NCI-H510A treated with DMSO at 0.1 percent for 48 hours (cell line): ENCODE data around the gene MAST4.
"Not testable (repeated sequence)": the region's sequence is repeated elsewhere in the genome, so short reads cannot be mapped to it uniquely, and the experiment has no call there.

Experiments
- DNase-seq: peaks from one replicate; lab custom pipeline; 2025; lab: John Stamatoyannopoulos, UW

MAST4 gene

DNA sequence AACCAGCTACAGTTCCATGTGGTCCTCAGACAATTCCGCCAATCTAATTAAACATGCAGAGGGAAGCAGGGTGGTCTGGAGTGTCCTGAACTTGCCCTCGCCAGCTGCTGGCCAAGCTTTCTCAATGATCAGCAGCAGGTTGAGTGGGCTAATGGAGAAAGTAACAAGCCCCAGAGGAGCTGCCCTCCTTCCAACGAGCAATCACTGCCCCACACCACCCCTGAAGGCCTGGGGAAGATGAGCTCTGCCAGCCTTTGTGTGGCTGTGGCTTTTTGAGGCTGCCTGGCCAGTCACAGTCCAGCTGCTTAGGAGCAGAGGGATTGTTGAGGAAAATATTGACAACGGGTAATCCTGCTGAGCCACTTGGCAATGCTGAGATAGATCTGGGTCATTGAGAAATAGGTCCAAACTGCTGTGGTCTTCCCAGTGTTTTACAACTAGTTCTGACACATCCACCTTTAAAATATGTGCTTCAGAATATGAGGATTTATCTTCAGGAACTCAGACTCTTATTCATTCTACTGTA is 493.1 kb downstream of the MAST4 start:
- DNase-seq: no peak

GRCh38 chr5:67090040-67090439 is 493.8 kb downstream of the MAST4 start:
- no peak for DNase-seq

GRCh38 chr5:67090593-67090992 is 494.4 kb downstream of the MAST4 start:
- DNase-seq: no peak

DNA sequence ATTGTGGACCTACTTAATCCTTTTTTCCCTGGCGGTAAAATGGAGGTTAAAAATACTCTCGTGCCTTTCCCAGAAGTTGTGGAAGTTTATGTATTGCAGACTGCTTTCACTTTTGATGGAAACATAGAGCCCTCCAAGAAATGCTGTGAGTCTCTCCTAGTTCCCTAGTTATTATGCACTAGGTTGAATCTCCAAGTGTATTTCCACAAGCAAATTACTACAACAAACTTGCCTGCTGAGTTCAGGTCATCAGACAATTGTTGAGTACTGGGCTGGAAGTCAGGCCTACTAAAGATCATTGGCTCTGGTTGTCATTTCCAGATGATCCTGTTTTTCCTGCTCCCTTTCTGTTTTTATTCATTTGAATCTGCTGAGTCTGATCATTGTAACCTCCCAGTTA is 496.3 kb downstream of the MAST4 start:
- peak; percentile 30 for DNase-seq

- no peak for DNase-seq
Observed at GRCh38 chr5:67093279-67093678, 497.1 kb downstream of the MAST4 start.

- DNase-seq: peak; percentile 29
Observed at GRCh38 chr5:67094476-67095300, 498.5 kb downstream of the MAST4 start.

DNA sequence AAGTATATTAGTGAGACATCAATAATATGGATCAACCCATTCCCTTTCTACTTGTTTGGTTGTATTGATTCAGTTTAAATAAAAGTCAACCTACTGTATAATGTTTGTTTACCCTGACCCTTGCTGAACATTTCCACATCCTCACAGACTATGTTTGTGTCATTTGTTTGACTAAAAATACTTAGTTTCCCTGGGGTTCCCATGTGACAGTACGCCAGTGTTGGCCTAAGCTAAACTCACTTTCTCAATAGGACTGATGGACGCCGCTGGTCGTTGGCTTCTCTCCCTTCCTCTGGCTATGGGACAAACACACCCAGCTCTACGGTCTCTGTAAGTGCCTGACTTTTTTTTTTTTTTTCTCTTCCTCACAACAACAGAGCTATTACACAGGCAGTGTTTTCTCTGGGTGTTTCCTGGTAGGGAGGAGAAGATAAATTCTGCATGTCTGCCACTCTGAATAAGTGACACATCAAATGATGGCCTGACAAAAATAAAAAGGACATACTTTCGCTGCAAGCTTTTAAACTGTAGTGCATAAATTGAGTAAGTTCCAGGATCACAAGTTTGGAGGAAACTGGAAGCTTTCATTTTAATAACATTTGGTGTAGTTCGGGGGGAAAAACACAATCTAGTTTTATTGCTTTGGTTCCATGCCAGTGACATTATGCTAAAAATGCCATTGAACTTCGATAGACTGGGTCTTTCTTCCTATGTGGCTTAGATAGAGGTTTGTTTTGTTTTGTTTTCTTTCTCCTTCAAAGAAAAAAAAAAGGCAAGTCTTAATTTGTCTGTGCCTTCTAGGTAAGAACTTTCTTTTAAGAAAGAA is 499.4 kb downstream of the MAST4 start:
- DNase-seq: no peak

GRCh38 chr5:67098656-67099055 is 502.5 kb downstream of the MAST4 start:
- no peak for DNase-seq

GRCh38 chr5:67100301-67100700 is 504.1 kb downstream of the MAST4 start:
- DNase-seq: no peak

GRCh38 chr5:67102708-67103107 is 506.5 kb downstream of the MAST4 start:
- DNase-seq: no peak

GRCh38 chr5:67104859-67105258 is 508.7 kb downstream of the MAST4 start:
- no peak for DNase-seq

- DNase-seq: no peak
Observed at GRCh38 chr5:67105270-67105669, 509.1 kb downstream of the MAST4 start.

DNA sequence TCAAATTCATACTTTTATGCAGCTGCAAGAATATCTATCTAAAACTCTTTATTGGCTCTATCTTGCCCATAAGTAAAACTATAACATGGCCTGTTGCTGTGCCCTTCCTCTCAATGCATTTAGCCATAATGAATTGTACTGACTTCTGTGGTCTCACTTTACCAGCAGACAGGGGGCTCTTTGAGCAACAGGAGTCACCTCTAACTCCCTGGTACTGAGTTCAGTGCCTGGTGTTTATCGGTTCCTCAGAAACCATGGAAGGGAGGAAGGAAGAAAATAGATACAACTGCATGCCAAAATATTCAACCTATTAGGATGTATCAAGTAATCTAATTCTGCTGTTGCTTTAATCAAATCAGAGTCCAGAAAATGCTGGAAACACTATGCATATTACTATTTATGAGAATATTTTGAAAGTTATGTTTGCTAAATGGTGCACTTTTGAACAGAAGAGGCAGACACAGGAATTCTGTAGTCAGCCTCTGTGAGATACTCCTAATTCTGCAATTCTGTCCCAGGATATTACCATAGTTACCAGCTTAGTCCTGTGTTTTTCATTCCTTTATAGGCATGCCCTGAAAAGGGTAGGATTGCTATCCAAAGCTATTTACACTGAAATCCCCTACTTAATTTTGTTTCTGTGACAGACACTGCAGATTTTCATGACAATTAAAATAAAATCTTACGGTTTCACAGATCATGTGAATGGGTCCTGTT is 510.6 kb downstream of the MAST4 start:
- no peak for DNase-seq

- no peak for DNase-seq
Observed at GRCh38 chr5:67111779-67112178, 515.6 kb downstream of the MAST4 start.

DNA sequence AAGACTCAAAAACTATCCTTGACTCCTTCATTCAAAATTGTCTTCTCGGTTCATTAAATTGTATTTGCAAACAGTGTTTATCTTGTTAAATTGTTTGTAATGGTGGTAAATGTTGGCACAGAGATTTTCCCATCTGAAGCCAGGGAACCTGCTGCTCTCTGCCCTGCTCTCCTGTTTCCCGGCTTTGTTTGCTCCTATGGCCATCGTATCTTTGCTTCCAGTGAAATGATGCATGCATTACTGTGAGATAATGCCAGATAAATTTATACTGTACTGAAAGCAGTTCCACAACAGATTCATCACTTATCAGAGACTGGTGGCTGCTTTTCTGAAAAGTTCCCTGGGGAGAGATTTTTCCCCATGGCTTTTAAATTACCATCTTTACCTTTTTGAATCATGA is 519.1 kb downstream of the MAST4 start:
- DNase-seq: no peak

GRCh38 chr5:67115817-67116216 is 519.6 kb downstream of the MAST4 start:
- DNase-seq: no peak

GRCh38 chr5:67118050-67118620 is 521.9 kb downstream of the MAST4 start:
- DNase-seq: no peak

GRCh38 chr5:67119010-67119409 is 522.8 kb downstream of the MAST4 start:
- DNase-seq: no peak

GRCh38 chr5:67120032-67120431 is 523.8 kb downstream of the MAST4 start:
- DNase-seq: no peak

DNA sequence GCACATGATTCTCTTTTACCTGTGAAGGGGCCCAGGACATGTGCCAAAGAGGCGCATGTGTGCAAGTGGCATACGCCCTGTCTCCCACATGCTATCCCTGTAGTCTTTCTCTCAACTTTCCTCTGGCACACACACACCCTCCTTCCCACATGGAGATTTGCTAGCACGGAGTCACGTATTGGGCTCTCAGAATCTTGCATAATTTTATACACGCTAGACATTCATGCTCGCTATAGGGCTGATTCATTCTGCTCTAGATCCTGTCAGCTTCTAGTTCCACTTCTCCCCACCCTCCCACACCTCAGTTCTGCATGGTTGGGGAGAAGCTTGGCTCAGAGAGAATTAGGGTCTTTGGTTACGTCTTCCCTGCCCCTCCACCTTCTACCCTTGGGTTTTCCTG is 527.6 kb downstream of the MAST4 start:
- DNase-seq: no peak

GRCh38 chr5:67124556-67124955 is 528.4 kb downstream of the MAST4 start:
- no peak for DNase-seq

- not testable (repeated sequence) for DNase-seq
Observed at GRCh38 chr5:67127347-67127895, 531.2 kb downstream of the MAST4 start.
